CD4-positive, alpha-beta T cell treated with Interleukin-21 for 1 hour (primary cell): ENCODE results near the gene AMZ1.

ENCODE experiments used
- DNase-seq: peaks from one replicate; pipeline ENCODE4 v3.0.0-alpha.2; 2020

Gene AMZ1

GRCh38 chr7:2757361-2757903, 69.4 kb downstream of the AMZ1 start:
- no peak for DNase-seq

GRCh38 chr7:2757904-2758672, 70.1 kb downstream of the AMZ1 start:
- DNase-seq = peak; percentile 40

- DNase-seq = peak; percentile 10
These were observed 70.9 kb downstream of the AMZ1 start for GRCh38 chr7:2758673-2759616.

GRCh38 chr7:2759736-2760097, 71.7 kb downstream of the AMZ1 start:
- DNase-seq = no peak

- peak; percentile 34 for DNase-seq
These were observed 72.3 kb downstream of the AMZ1 start for GRCh38 chr7:2760098-2760889.

GRCh38 chr7:2761131-2761624, 73.2 kb downstream of the AMZ1 start:
- no peak for DNase-seq

GRCh38 chr7:2761801-2762497, 73.9 kb downstream of the AMZ1 start:
- DNase-seq = no peak

- DNase-seq = no peak
These were observed 75.6 kb downstream of the AMZ1 start for GRCh38 chr7:2763597-2763996.

GRCh38 chr7:2764621-2765020, 76.6 kb downstream of the AMZ1 start:
- DNase-seq = no peak
